ENCODE measurements around the gene ACSM6. TPM values are rescaled to one million over a fixed set of nuclear protein-coding genes. Genes with fewer than 3 reads are reported as not detected.

The ACSM6 gene
- total and polyA plus RNA-seq, 2 donors (not counting 3 experiments of a cell fraction or from before 2014, with no cell fraction given) = not detected

DNA sequence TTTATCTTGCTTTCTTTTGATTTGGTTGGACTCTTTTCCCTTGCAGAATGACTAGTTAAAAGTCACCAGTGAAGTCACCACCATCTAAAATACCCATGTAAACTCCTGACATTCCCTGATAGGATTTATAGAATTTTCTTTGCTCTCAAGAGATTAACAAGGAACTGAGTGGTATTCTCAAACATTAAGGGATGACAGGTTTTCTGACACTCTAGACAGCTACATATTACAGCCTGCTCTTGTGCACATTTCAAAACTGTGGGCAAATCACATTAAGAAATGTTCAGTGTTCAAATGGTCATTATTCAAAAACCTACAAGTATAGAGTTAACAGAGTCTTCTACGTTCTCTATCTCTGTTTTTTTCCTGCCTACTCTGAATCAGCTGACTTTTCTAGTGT is 15.8 kb upstream of the ACSM6 start:
- Histone ChIP-seq H3K79me2 (ENCODE audit: control insufficient read depth, insufficient read depth, low read length) (no peaks in the 10 kb centered on the region), H3K36me3 (ENCODE audit: control insufficient read depth in 2 of 2, extremely low read depth in 1 of 2, insufficient read depth in 2 of 2, low read length in 2 of 2) (no peaks in the 10 kb centered on the region), H2AFZ (ENCODE audit: low read depth, low read length) (no peak overlapping the region), H3K27me3 (ENCODE audit: control insufficient read depth in 2 of 2, insufficient read depth in 2 of 2, low read length in 2 of 2) (peaks cover 7 to 9% of the 10 kb centered on the region in 2 experiments), H3K4me3 (replicated peaks in 1 of 3; ENCODE audit: insufficient read depth in 1 of 3, low read depth in 1 of 3, low read length in 3 of 3) (no peak overlapping the region), H3K4me2 (ENCODE audit: insufficient read depth, low read length) (no peak overlapping the region), H3K9me3 (replicated peaks; ENCODE audit: control insufficient read depth, insufficient read depth, low read length) (no peaks in the 10 kb centered on the region), H3K9me1 (replicated peaks; ENCODE audit: control insufficient read depth, extremely low read depth, insufficient read depth, low read length) (no peaks in the 10 kb centered on the region), H3K4me1 (ENCODE audit: control insufficient read depth, extremely low read depth, insufficient read depth, low read length) (peaks cover 14% of the 10 kb centered on the region), H4K20me1 (replicated peaks; ENCODE audit: control insufficient read depth, extremely low read depth, insufficient read depth, low read length) (no peaks in the 10 kb centered on the region), H3K27ac (ENCODE audit: insufficient read depth, low read depth, low read length) (no peak overlapping the region), H3K9ac (replicated peaks; ENCODE audit: extremely low read depth, insufficient read depth, low read length) (no peak overlapping the region)
- TF ChIP-seq, protein P1, sequence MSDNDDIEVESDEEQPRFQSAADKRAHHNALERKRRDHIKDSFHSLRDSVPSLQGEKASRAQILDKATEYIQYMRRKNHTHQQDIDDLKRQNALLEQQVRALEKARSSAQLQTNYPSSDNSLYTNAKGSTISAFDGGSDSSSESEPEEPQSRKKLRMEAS (IDR thresholded peaks at IDR 0.05; ENCODE audit: insufficient read depth, insufficient read length) = no peak
- TF ChIP-seq FOS (IDR thresholded peaks at IDR 0.05; ENCODE audit: borderline replicate concordance, insufficient read depth, low read length) = no peak
- TF ChIP-seq, protein P2, sequence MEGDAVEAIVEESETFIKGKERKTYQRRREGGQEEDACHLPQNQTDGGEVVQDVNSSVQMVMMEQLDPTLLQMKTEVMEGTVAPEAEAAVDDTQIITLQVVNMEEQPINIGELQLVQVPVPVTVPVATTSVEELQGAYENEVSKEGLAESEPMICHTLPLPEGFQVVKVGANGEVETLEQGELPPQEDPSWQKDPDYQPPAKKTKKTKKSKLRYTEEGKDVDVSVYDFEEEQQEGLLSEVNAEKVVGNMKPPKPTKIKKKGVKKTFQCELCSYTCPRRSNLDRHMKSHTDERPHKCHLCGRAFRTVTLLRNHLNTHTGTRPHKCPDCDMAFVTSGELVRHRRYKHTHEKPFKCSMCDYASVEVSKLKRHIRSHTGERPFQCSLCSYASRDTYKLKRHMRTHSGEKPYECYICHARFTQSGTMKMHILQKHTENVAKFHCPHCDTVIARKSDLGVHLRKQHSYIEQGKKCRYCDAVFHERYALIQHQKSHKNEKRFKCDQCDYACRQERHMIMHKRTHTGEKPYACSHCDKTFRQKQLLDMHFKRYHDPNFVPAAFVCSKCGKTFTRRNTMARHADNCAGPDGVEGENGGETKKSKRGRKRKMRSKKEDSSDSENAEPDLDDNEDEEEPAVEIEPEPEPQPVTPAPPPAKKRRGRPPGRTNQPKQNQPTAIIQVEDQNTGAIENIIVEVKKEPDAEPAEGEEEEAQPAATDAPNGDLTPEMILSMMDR (IDR thresholded peaks at IDR 0.05; ENCODE audit: extremely low read depth in 1 of 2, insufficient read depth in 1 of 2, low read depth in 1 of 2, low read length in 2 of 2) = no peak
- no peak for TF ChIP-seq POLR2AphosphoS5 (IDR thresholded peaks at IDR 0.05; ENCODE audit: insufficient read depth, low read depth, low read length)
- no peak for TF ChIP-seq POLR2A (IDR thresholded peaks at IDR 0.05; ENCODE audit: low read depth, low read length)
- no peak for TF ChIP-seq MYC (IDR thresholded peaks at IDR 0.05; ENCODE audit: low read depth, low read length)
- TF ChIP-seq EZH2 (IDR thresholded peaks at IDR 0.05; ENCODE audit: borderline replicate concordance, low read depth, low read length, severe bottlenecking) = no peak
- no peak for TF ChIP-seq JUN (IDR thresholded peaks at IDR 0.05; ENCODE audit: borderline replicate concordance, insufficient read depth, insufficient read length, low read depth)
- no peak for TF ChIP-seq GATA2 (IDR thresholded peaks at IDR 0.05; ENCODE audit: insufficient read depth, insufficient read length, low read depth, low read length)
- CTCF ChIA-PET = interaction anchor here (1.0 kb wide), 1 partner anchor 45 kb away, joined by 3 read pairs; no protein-coding TSS in a partner anchor
- no peak for DNase-seq (ENCODE audit: low read depth, low spot score)
- no peak for FAIRE-seq
- dilution Hi-C loops (cut with MboI; ENCODE audit: extremely low pct_ligation_motif_present, low sequenced_read_pairs) = no loop called here
- POLR2A ChIA-PET = no interaction called here
- no TSS peak for BruUV-seq (replicated peaks)
- intact Hi-C loops (cut with micrococcal nuclease) = no loop called here

Data from endothelial cell of umbilical vein (primary cell).